Activated CD4-positive, alpha-beta T cell treated with anti-CD3 and anti-CD28 coated beads, Interleukin-2, amount 50 U/mL, for 48 hours (primary cell): Measurements from ENCODE around the gene ANKRD13C.
"Not testable (repeated sequence)": the region's sequence is repeated elsewhere in the genome, so short reads cannot be mapped to it uniquely, and the experiment has no call there.

Source experiments
- DNase-seq, 2 experiments: peaks; one replicate each; pipeline ENCODE4 v3.0.0-alpha.2; 2020

Gene ANKRD13C

GRCh38 chr1:70354332-70355110, at the start of gene ANKRD13C:
TSS of gene ANKRD13C (minus strand) at chr1:70354722. CDS start at chr1:70354408, 314 bp downstream.
- DNase-seq = peak; percentile 88 to 91

GRCh38 chr1:70403759-70404158, 49.2 kb upstream of the ANKRD13C start:
- no peak for DNase-seq

- no peak for DNase-seq
These were observed 47.5 kb upstream of the ANKRD13C start for GRCh38 chr1:70401974-70402373.

- no peak for DNase-seq
These were observed 45.8 kb upstream of the ANKRD13C start for GRCh38 chr1:70400335-70400734.

GRCh38 chr1:70397013-70397412, 42.5 kb upstream of the ANKRD13C start:
- DNase-seq = no peak

- DNase-seq = no peak
These were observed 42.1 kb upstream of the ANKRD13C start for GRCh38 chr1:70396607-70397006.

- DNase-seq = no peak
These were observed 38.1 kb upstream of the ANKRD13C start for GRCh38 chr1:70392626-70393025.

- no peak for DNase-seq
These were observed 33.0 kb upstream of the ANKRD13C start for GRCh38 chr1:70387507-70387906.

GRCh38 chr1:70386121-70386520, 31.6 kb upstream of the ANKRD13C start:
- DNase-seq = no peak

GRCh38 chr1:70385477-70385876, 31.0 kb upstream of the ANKRD13C start:
- DNase-seq = no peak

GRCh38 chr1:70384542-70384941, 30.0 kb upstream of the ANKRD13C start:
- no peak for DNase-seq

GRCh38 chr1:70383483-70383882, 29.0 kb upstream of the ANKRD13C start:
- DNase-seq = no peak

- no peak for DNase-seq
These were observed 28.2 kb upstream of the ANKRD13C start for GRCh38 chr1:70382682-70383081.

GRCh38 chr1:70376196-70376595, 21.7 kb upstream of the ANKRD13C start:
- DNase-seq = no peak

- DNase-seq = not testable (repeated sequence)
These were observed 19.1 kb upstream of the ANKRD13C start for GRCh38 chr1:70373580-70373979.

- no peak for DNase-seq
These were observed 17.9 kb upstream of the ANKRD13C start for GRCh38 chr1:70372426-70372825.

GRCh38 chr1:70371586-70371985, 17.1 kb upstream of the ANKRD13C start:
- DNase-seq = not testable (repeated sequence)

- DNase-seq = not testable (repeated sequence)
These were observed 12.9 kb upstream of the ANKRD13C start for GRCh38 chr1:70367397-70367796.

GRCh38 chr1:70366997-70367396, 12.5 kb upstream of the ANKRD13C start:
- not testable (repeated sequence) for DNase-seq

GRCh38 chr1:70366425-70366952, 12.0 kb upstream of the ANKRD13C start:
- DNase-seq = not testable (repeated sequence)

GRCh38 chr1:70364439-70364838, 9.9 kb upstream of the ANKRD13C start:
- no peak for DNase-seq

GRCh38 chr1:70361727-70362398, 7.3 kb upstream of the ANKRD13C start:
- no peak for DNase-seq

GRCh38 chr1:70360321-70360720, 5.8 kb upstream of the ANKRD13C start:
- no peak for DNase-seq

- DNase-seq = no peak
These were observed 4.5 kb upstream of the ANKRD13C start for GRCh38 chr1:70358921-70359564.
